ENCODE measurements around the gene ZNF513. TPM values are rescaled to one million over a fixed set of nuclear protein-coding genes. Genes with fewer than 3 reads are reported as not detected.
"Not testable (repeated sequence)": the region's sequence is repeated elsewhere in the genome, so short reads cannot be mapped to it uniquely, and the experiment has no call there.

Gene ZNF513
- total RNA-seq, 1 experiment from 2014 or later: 12.8 TPM

DNA sequence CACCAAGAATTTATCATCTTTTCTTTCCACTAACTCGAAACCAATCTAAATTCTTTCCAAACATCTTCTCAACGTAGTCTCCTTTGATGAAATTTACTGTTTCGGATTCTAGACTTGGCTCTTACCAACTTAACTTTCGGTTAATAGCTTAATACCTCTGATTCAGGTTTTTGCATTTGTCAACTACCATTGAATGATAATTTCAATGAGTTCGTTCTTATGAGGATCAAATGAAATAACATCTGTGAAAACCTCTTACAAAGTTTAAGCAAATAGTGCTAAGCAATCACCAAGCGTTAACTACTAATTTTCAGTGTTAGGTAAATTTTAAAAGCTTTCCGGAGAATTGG, 47.3 kb upstream of the ZNF513 start:
- peaks cover 22 to 36% of the 10 kb centered on the region in 2 experiments for H3K4me1 ChIP-seq (ENCODE audit: control insufficient read depth in 1 of 2, insufficient read depth in 2 of 2, low read length in 2 of 2)
- TF ChIP-seq ELF1 (IDR thresholded peaks at IDR 0.05; ENCODE audit: borderline replicate concordance, low read depth) (no peak), SRF (IDR thresholded peaks at IDR 0.05; ENCODE audit: low read depth) (no peak), SIN3A (IDR thresholded peaks at IDR 0.05; ENCODE audit: low read depth) (no peak), POLR2A (IDR thresholded peaks at IDR 0.05; ENCODE audit: borderline replicate concordance, extremely low read depth, insufficient read depth, insufficient read length) (no peak), CEBPB (IDR thresholded peaks at IDR 0.05; ENCODE audit: low read depth) (no peak), EGR1 (IDR thresholded peaks at IDR 0.05; ENCODE audit: low read depth) (no peak)
- TF ChIP-seq, protein P1, sequence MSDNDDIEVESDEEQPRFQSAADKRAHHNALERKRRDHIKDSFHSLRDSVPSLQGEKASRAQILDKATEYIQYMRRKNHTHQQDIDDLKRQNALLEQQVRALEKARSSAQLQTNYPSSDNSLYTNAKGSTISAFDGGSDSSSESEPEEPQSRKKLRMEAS (IDR thresholded peaks at IDR 0.05): no peak
- H3K27me3 ChIP-seq (ENCODE audit: insufficient read depth, low read length): no peaks in the 10 kb centered on the region
- DNase-seq (ENCODE audit: low read depth, low spot score) (no peak), ATAC-seq (no peak)
- ChIA-PET RAD21 (ENCODE audit: low non-redundant PET in 1 of 2, low total read pairs in 2 of 2, uncharacterized antibody in 2 of 2, unreplicated experiment in 2 of 2) (interaction anchor here in 1 of 2 experiments (1.1 kb wide), 1 partner anchor 18 kb away, joined by 4 read pairs; the partner anchor contains the start of gene PPM1G), POLR2A (interaction anchor here (1.0 to 2.7 kb wide), 2 partner anchors 14 to 18 kb away, joined by 3 to 22 read pairs; partner anchors contain the start of gene PPM1G), CTCF (no interaction called here)
- no TSS peak for BruUV-seq (replicated peaks)
- peak overlapping the region; percentile 86 for H3K4me2 ChIP-seq (ENCODE audit: low read length)
- H3K9me2 ChIP-seq (ENCODE audit: insufficient read depth): no peaks in the 10 kb centered on the region
- H3K79me2 ChIP-seq (ENCODE audit: insufficient read depth, low read length): peaks cover 38% of the 10 kb centered on the region
- H3K9ac ChIP-seq (ENCODE audit: low read length): peak overlapping the region; percentile 91
- H3K9me3 ChIP-seq (ENCODE audit: control insufficient read depth in 1 of 2, insufficient read depth in 1 of 2, low read depth in 1 of 2, low read length in 2 of 2): no peaks in the 10 kb centered on the region
- peak overlapping the region; percentile 82 for H2AFZ ChIP-seq (ENCODE audit: low read depth, low read length, poor library complexity, severe bottlenecking)
- peak overlapping the region; percentile 83 to 92 for H3K4me3 ChIP-seq (replicated peaks in 1 of 2; ENCODE audit: low read depth in 1 of 2, low read length in 2 of 2)
- intact Hi-C loops (cut with micrococcal nuclease): loop anchor here (2.0 to 10.0 kb wide), 2 partner anchors 19 to 157 kb away; partner anchors contain the start of genes PPM1G and ZNF512
- H3K36me3 ChIP-seq (ENCODE audit: control insufficient read depth in 1 of 2, insufficient read depth in 2 of 2, low read length in 2 of 2): no peaks in the 10 kb centered on the region
- no peaks in the 10 kb centered on the region for H4K20me1 ChIP-seq (ENCODE audit: insufficient read depth)
- H3K27ac ChIP-seq (ENCODE audit: low read depth, low read length): peak overlapping the region; percentile 93

DNA sequence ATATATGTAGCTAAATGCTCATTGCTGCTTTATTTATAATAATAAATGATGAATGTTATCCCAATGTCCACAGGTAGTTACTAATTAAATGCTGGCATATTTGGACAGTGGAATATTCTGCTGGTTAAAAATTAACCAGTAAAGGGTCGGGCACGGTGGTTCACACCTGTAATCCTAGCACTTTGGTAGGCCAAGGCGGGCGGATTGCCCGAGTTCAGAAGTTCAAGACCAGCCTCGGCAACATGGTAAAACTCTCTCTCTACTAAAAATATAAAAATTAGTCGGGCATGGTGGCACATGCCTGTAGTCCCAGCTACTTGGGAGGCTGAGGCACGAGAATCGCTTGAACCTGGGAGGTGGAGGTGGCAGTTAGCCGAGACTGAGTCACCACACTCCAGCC, 44.5 kb upstream of the ZNF513 start:
- H3K9me2 ChIP-seq (ENCODE audit: insufficient read depth); POLR2A ChIA-PET; H3K9me3 ChIP-seq (ENCODE audit: control insufficient read depth in 1 of 2, insufficient read depth in 1 of 2, low read depth in 1 of 2, low read length in 2 of 2); CTCF ChIA-PET; H2AFZ ChIP-seq (ENCODE audit: low read depth, low read length, poor library complexity, severe bottlenecking); BruUV-seq (replicated peaks); H3K4me3 ChIP-seq (replicated peaks in 1 of 2; ENCODE audit: low read depth in 1 of 2, low read length in 2 of 2); H3K27me3 ChIP-seq (ENCODE audit: insufficient read depth, low read length); H3K27ac ChIP-seq (ENCODE audit: low read depth, low read length); H3K4me2 ChIP-seq (ENCODE audit: low read length); RAD21 ChIA-PET (ENCODE audit: low non-redundant PET in 1 of 2, low total read pairs in 2 of 2, uncharacterized antibody in 2 of 2, unreplicated experiment in 2 of 2); H4K20me1 ChIP-seq (ENCODE audit: insufficient read depth); DNase-seq (ENCODE audit: low read depth, low spot score); ATAC-seq; H3K36me3 ChIP-seq (ENCODE audit: control insufficient read depth in 1 of 2, insufficient read depth in 2 of 2, low read length in 2 of 2); H3K9ac ChIP-seq (ENCODE audit: low read length): not testable (repeated sequence)
- intact Hi-C loops (cut with micrococcal nuclease): loop anchor here (10.0 kb wide), 1 partner anchor 160 kb away; the partner anchor contains the start of gene ZNF512
- Histone ChIP-seq H3K79me2 (ENCODE audit: insufficient read depth, low read length) (peaks cover 10% of the 10 kb centered on the region), H3K4me1 (ENCODE audit: control insufficient read depth in 1 of 2, insufficient read depth in 2 of 2, low read length in 2 of 2) (peaks cover 12 to 21% of the 10 kb centered on the region in 2 experiments)
